Activated naive CD4-positive, alpha-beta T cell treated with anti-CD3 and anti-CD28 coated beads, Interleukin-2, amount 10 ng/mL, durations not matched to agents 7 days and 5 days (primary cell): ENCODE results near the gene SMG7.

Source experiments
- CTCF ChIA-PET: fragments of 350-600 bp; sonication (Branson Sonifier 250); formaldehyde crosslinking; loops from one replicate; lab custom pipeline; 2021; ENCODE audit warnings: antibody characterized with exemption; lab: Charles Lee
- DNase-seq: peaks from one replicate; pipeline ENCODE4 v3.0.0-alpha.2; 2020
- H3K27ac Mint-ChIP-seq: one replicate; pipeline ENCODE4 v1.8.0; 2021; ENCODE audit warnings: mild to moderate bottlenecking, moderate library complexity, mixed read lengths
- H3K27me3 Mint-ChIP-seq: one replicate; pipeline ENCODE4 v1.8.0; 2021; ENCODE audit warnings: mild to moderate bottlenecking, mixed read lengths
- H3K36me3 Mint-ChIP-seq: one replicate; pipeline ENCODE4 v1.8.0; 2021; ENCODE audit warnings: mixed read lengths
- H3K4me1 Mint-ChIP-seq: one replicate; pipeline ENCODE4 v1.8.0; 2021; ENCODE audit warnings: mixed read lengths
- H3K4me3 Mint-ChIP-seq: one replicate; pipeline ENCODE4 v1.8.0; 2021; ENCODE audit warnings: mild to moderate bottlenecking, moderate library complexity, mixed read lengths
- H3K9me3 Mint-ChIP-seq: one replicate; pipeline ENCODE4 v1.8.0; 2021; ENCODE audit warnings: mixed read lengths

SMG7 gene

GRCh38 chr1:183589384-183589783 is 117.1 kb downstream of the SMG7 start:
- Mint-ChIP-seq H3K4me1 (peaks cover 51% of the 10 kb centered on the region), H3K36me3 (peaks cover 5% of the 10 kb centered on the region), H3K9me3 (no peaks in the 10 kb centered on the region), H3K4me3 (peak overlapping the region; percentile 62), H3K27me3 (peaks cover 5% of the 10 kb centered on the region), H3K27ac (peak overlapping the region; percentile 87)
- CTCF ChIA-PET: interaction anchor here (1.7 to 3.4 kb wide), 2 partner anchors 10 to 66 kb away, joined by 4 to 19 read pairs; no protein-coding TSS in a partner anchor
- DNase-seq: no peak

- H3K9me3 Mint-ChIP-seq: no peaks in the 10 kb centered on the region
- H3K4me3 Mint-ChIP-seq: peak overlapping the region; percentile 62
- H3K36me3 Mint-ChIP-seq: peaks cover 5% of the 10 kb centered on the region
- peaks cover 5% of the 10 kb centered on the region for H3K27me3 Mint-ChIP-seq
- CTCF ChIA-PET: interaction anchor here (0.7 to 3.4 kb wide), 3 partner anchors 9 to 112 kb away, joined by 3 to 19 read pairs (median 5); no protein-coding TSS in a partner anchor
- H3K27ac Mint-ChIP-seq: peak overlapping the region; percentile 87
- DNase-seq: no peak
- peaks cover 47% of the 10 kb centered on the region for H3K4me1 Mint-ChIP-seq
Measured at GRCh38 chr1:183589874-183590243, 117.6 kb downstream of the SMG7 start.

DNA sequence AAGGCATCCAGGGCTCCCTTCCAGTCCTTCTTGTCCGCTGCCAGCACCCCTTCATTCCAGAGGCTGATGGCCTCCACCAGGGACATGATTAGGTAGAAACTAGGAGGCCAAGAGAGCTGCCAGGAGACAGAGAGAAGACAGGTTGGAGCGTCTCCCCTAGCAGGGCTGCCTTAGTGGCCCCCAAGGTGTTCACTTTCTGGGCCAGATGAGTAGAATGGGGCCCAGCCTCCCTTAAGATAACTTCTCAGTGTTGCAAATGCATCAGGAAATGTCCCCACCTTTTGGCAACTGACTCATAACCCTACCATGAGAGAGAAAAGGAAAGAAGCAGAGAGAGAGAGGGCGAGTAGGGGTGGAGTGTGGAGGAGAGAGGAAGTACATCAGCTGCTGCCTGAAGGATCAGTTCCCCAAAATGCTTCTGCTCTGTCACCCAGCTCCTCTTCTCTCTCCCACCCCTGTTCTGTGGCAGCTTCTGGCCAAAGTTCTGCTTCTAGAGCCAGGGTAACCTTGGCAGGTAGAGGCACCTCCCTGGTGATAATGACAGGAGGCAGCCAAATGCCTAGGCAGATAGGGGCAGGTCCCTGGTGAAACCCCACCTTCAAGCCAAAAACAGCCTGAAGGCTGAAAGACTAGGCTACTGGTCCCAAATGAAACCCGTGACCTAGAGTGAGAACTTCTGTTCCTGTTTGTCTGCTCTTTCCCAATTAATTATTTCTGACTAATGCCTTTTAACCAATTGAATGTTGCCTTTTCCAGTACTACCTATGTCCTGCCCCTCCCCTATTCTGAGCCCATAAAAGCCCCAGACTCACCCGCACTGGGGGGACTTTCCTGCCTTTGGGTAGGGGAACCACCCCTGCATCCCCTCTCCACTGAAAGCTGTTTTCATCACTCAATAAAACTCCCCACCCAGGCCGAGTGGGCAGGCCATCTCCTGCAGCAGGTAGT is 118.2 kb downstream of the SMG7 start, which contains the start of gene NCF2:
Gene NCF2 (minus strand): TSS at position 216 of the 948 bp plus-strand sequence. CDS start 130 bp downstream, at position 86.
- Mint-ChIP-seq H3K27me3 (peaks cover 5% of the 10 kb centered on the region), H3K4me3 (peak within 1 kb of the TSS; percentile 62), H3K9me3 (no peaks in the 10 kb centered on the region), H3K27ac (peak within 1 kb of the TSS; percentile 87), H3K4me1 (peaks cover 42% of the 10 kb centered on the region), H3K36me3 (peaks cover 4% of the 10 kb centered on the region)
- peak; percentile 66 for DNase-seq
- CTCF ChIA-PET: interaction anchor here (0.7 to 3.4 kb wide), 4 partner anchors 8 to 112 kb away, joined by 3 to 19 read pairs (median 6); no protein-coding TSS in a partner anchor

DNA sequence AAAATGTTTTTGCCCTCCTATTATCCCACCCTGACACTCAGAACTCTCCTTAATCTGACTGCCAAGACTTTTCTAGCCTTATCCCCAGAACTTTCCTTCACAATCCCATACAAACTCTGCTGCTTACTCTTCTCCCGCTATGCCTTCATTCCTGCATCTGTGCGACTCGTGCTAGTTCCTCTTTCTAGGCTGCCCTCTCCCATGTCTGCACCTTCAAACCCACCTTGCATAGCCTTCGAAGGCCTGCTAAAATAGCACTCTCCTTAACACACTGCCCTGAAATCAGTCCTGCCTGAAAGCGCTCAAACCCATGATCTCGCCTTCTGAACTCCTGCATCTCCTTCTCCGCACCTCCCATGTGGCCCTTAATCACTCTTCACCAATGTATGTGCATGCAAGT is 120.4 kb downstream of the SMG7 start:
- Mint-ChIP-seq H3K4me3 (no peak overlapping the region), H3K27ac (no peak overlapping the region), H3K36me3 (no peaks in the 10 kb centered on the region), H3K9me3 (no peaks in the 10 kb centered on the region), H3K27me3 (peaks cover 5% of the 10 kb centered on the region), H3K4me1 (peaks cover 37% of the 10 kb centered on the region)
- no peak for DNase-seq
- CTCF ChIA-PET: no interaction called here

DNA sequence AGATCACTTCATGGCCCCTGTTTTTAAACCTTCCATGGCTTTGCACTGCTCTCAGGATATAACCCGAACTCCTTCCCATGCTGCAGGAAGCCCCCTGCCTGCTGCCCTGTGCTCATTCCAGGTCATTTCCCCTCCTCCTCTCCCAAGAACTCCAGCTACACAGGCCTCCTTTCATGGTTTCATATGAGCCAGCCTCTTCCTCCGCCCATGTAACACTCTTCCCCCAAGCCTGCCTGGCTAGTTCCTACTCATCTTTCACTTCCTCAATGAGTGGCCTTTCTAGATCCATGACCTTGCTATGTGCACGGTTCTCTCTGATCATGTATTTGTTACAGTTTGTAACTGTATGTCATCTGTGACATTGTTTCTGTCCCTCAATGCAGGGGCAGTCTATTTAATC is 121.1 kb downstream of the SMG7 start:
- no peak overlapping the region for H3K27ac Mint-ChIP-seq
- peaks cover 37% of the 10 kb centered on the region for H3K4me1 Mint-ChIP-seq
- H3K27me3 Mint-ChIP-seq: peaks cover 5% of the 10 kb centered on the region
- CTCF ChIA-PET: no interaction called here
- DNase-seq: no peak
- no peaks in the 10 kb centered on the region for H3K36me3 Mint-ChIP-seq
- H3K4me3 Mint-ChIP-seq: no peak overlapping the region
- no peaks in the 10 kb centered on the region for H3K9me3 Mint-ChIP-seq

DNA sequence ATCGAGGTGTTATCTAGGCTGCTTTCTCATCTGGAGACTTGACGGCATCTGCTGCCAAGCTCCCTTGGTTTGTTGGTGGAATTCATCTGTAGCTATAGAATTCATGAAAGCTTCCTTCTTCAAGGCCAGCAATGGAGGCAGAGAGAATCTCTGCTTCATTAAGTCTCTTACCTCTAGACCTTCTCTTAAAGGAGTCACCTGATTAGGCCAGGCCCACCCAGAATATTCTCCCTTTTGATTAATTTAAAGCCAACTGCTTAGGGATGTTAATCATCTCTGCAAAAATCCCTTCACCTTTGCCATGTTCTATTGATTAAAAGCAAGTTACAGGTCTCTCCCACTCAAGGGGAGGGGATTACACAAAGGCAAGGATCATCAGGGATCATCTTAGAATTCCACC is 123.2 kb downstream of the SMG7 start:
- H3K4me1 Mint-ChIP-seq: peaks cover 20% of the 10 kb centered on the region
- H3K27ac Mint-ChIP-seq: no peak overlapping the region
- no peaks in the 10 kb centered on the region for H3K9me3 Mint-ChIP-seq
- CTCF ChIA-PET: no interaction called here
- H3K36me3 Mint-ChIP-seq: no peaks in the 10 kb centered on the region
- no peak overlapping the region for H3K4me3 Mint-ChIP-seq
- no peak for DNase-seq
- peaks cover 12% of the 10 kb centered on the region for H3K27me3 Mint-ChIP-seq

DNA sequence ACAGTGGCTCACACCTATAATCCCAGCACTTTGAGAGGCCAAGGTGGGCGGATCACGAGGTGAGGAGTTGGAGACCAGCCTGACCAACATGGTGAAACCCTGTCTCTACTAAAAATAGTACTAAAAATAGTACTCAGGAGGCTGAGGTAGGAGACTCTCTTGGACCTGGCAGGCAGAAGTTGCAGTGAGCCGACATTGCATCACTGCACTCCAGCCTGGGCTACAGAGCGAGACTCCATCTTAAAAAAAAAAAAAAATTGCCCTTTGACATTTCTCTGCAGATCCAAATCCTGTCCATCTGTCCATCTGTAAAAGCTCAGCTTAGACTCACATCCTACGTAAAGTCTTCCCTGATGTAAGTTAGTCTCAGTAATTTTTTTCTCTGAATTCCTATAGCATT is 124.2 kb downstream of the SMG7 start:
- peaks cover 14% of the 10 kb centered on the region for H3K27me3 Mint-ChIP-seq
- H3K4me1 Mint-ChIP-seq: peaks cover 12% of the 10 kb centered on the region
- no peaks in the 10 kb centered on the region for H3K9me3 Mint-ChIP-seq
- no peak for DNase-seq
- no peak overlapping the region for H3K4me3 Mint-ChIP-seq
- H3K27ac Mint-ChIP-seq: no peak overlapping the region
- CTCF ChIA-PET: no interaction called here
- H3K36me3 Mint-ChIP-seq: no peaks in the 10 kb centered on the region

DNA sequence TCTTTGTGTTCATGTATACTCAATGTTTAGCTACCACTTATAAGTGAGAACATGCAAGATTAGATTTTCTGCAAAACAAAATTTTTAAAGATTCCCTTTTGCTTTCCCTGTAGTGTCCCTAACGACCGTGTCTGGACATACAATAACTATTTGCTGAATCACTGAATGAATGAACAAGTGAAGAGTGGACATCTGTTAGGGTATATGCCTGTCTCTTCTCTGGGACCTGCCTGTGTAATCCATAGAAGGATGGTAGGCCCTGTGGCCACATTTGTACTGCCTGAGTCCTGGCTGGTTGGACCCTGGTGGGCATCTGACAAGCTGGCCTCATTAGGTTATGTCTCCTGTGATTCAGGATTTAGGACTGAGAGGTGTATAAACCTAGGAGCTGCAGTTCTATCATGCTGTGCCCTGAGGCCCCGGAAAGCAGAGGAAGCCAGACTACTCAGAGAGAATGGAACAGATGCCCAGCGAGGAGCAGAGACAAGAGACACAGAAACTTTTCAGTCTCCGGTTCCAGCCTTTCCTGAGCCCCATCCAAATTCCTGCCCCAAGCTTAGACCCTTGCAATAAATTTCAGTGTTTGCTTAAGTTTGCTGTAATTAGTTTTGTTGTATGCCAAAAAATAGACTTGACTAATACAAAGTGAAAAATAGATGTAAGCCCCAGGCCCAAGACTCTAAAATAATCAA is 125.5 kb downstream of the SMG7 start:
- H3K27ac Mint-ChIP-seq: no peak overlapping the region
- no peaks in the 10 kb centered on the region for H3K9me3 Mint-ChIP-seq
- peaks cover 12% of the 10 kb centered on the region for H3K4me1 Mint-ChIP-seq
- H3K4me3 Mint-ChIP-seq: no peak overlapping the region
- no peaks in the 10 kb centered on the region for H3K36me3 Mint-ChIP-seq
- peaks cover 19% of the 10 kb centered on the region for H3K27me3 Mint-ChIP-seq
- no peak for DNase-seq
- CTCF ChIA-PET: interaction anchor here (0.8 to 1.5 kb wide), 2 partner anchors 7 to 47 kb away, joined by 3 to 5 read pairs; partner anchors contain the start of gene NCF2

GRCh38 chr1:183598386-183598785 is 126.1 kb downstream of the SMG7 start:
- peaks cover 21% of the 10 kb centered on the region for H3K27me3 Mint-ChIP-seq
- H3K36me3 Mint-ChIP-seq: no peaks in the 10 kb centered on the region
- no peaks in the 10 kb centered on the region for H3K9me3 Mint-ChIP-seq
- H3K4me1 Mint-ChIP-seq: peaks cover 9% of the 10 kb centered on the region
- no peak for DNase-seq
- CTCF ChIA-PET: interaction anchor here (0.8 to 1.5 kb wide), 3 partner anchors 8 to 317 kb away, joined by 3 to 5 read pairs (median 3); partner anchors contain the start of gene NCF2
- H3K4me3 Mint-ChIP-seq: no peak overlapping the region
- H3K27ac Mint-ChIP-seq: no peak overlapping the region

DNA sequence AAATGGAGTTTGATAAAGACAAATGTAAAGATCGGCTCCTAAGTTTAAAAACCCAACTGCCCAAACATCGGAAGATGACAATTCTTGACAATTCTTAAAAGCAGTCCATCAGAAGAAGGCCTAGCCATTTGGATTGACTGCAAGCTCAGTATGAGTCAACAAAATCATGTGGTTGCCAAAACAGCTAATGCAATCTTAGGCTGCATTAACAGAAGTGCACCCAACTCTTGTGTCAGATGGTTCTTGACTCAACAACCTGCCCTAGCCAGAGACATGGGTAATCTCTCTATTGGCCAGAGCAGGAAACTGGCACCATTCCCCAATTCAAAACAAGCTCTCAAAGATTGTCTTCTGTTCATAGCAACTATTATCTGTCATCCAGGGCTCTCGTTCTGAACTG is 127.8 kb downstream of the SMG7 start:
- DNase-seq: no peak
- CTCF ChIA-PET: no interaction called here
- Mint-ChIP-seq H3K9me3 (no peaks in the 10 kb centered on the region), H3K27ac (no peak overlapping the region), H3K4me1 (peaks cover 16% of the 10 kb centered on the region), H3K4me3 (no peak overlapping the region), H3K27me3 (peaks cover 34% of the 10 kb centered on the region), H3K36me3 (no peaks in the 10 kb centered on the region)

- H3K36me3 Mint-ChIP-seq: no peaks in the 10 kb centered on the region
- CTCF ChIA-PET: no interaction called here
- H3K27me3 Mint-ChIP-seq: peaks cover 34% of the 10 kb centered on the region
- H3K27ac Mint-ChIP-seq: no peak overlapping the region
- no peak overlapping the region for H3K4me3 Mint-ChIP-seq
- DNase-seq: no peak
- H3K4me1 Mint-ChIP-seq: peaks cover 16% of the 10 kb centered on the region
- no peaks in the 10 kb centered on the region for H3K9me3 Mint-ChIP-seq
Measured at GRCh38 chr1:183600634-183601033, 128.3 kb downstream of the SMG7 start.

DNA sequence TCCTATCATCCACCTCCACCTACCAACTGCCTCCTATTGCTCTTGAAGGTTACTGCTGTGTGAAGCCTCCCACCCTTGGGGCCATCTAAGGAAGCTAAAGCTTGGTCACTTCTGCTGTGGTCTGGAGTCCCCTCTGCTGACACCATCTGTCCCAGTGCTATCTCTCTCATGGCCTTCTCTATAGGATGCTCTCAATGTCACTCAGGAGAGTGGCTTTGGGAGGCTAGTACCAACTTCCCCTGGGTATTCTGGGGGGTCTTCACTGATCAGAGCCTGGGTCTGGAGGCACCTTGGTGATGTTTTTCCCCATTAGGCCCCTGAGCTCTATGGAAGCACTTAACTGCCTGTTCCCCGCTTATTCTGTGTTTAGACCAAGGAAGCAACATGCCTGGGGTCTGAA is 130.2 kb downstream of the SMG7 start:
- Mint-ChIP-seq H3K27ac (no peak overlapping the region), H3K4me1 (peaks cover 16% of the 10 kb centered on the region)
- CTCF ChIA-PET: no interaction called here

More for the DNA sequence above, 130.2 kb downstream of the SMG7 start:
- H3K36me3 Mint-ChIP-seq: no peaks in the 10 kb centered on the region
- peaks cover 38% of the 10 kb centered on the region for H3K27me3 Mint-ChIP-seq
- H3K4me3 Mint-ChIP-seq: no peak overlapping the region
- H3K9me3 Mint-ChIP-seq: no peaks in the 10 kb centered on the region
- no peak for DNase-seq
